DOHH2 (cell line): ENCODE results near the gene PSMB4.

Source experiments
- CTCF ChIP-seq: fragments of 200-600 bp; sonication (generic); IDR thresholded peaks from one replicate; pipeline ENCODE4 v1.5.1; 2014; ENCODE audit warnings: antibody characterized with exemption, mild to moderate bottlenecking, low read depth, low read length; ENCODE audit not compliant: poor library complexity, severe bottlenecking
- EZH2phosphoT487 ChIP-seq: fragments of 200-600 bp; sonication (generic); IDR thresholded peaks from 2 replicates; pipeline ENCODE4 v1.6.1; 2017; ENCODE audit warnings: borderline replicate concordance, mild to moderate bottlenecking, antibody characterized with exemption, low read length, moderate library complexity, mixed read lengths

- TF ChIP-seq CTCF (no peak), EZH2phosphoT487 (no peak)
Observed at GRCh38 chr1:151377150-151377884, 22.1 kb upstream of the PSMB4 start.
